GM19438 (cell line): ENCODE results near the gene INPP4A.
"Not testable (repeated sequence)": the region's sequence is repeated elsewhere in the genome, so short reads cannot be mapped to it uniquely, and the experiment has no call there.

Source experiments
- ATAC-seq: cut with Tn5 transposase; IDR thresholded peaks from one replicate; pipeline ENCODE4 v1.9.1; 2021; ENCODE audit warnings: low read depth; ENCODE audit not compliant: unreplicated experiment

The INPP4A gene

DNA sequence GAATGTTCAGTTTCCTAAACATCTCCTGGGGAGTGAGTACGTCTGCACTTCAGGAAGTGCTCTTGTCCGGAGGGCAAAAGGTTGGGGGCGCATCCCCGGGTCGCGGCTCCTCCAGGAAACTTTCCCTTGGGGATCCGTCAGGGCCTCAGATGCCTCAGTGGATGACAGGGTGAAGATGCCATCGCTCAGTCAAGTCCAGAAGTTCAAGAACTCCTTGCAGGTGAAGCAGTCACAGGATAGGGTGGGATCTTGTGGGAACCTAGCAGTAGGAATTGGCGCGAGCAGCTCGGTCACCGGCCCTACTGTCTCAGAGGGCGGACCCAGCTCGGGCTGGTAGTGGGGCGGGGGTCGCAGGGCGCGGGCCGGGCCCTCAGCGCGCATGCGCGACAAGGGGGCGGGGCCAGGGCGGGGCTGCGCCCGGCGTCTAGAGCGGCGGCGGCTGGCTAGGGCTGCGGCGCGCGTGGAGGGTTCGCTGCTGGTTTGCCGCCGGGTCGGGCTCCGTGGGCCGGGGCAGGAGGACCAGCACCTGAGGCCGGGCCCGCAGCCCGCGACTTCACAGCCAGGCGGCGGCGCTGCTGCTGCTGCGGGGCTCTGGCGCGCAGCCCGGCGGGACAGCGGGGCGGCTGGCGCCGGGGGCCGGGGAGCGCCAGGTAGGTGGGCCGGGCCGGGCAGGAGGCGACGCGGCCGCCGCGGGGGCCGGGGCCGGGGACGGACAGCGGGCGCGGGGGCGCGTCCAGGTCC, at the start of gene INPP4A:
INPP4A (plus strand) TSS at position 423 of the 741 bp plus-strand sequence. CDS start 75,191 bp downstream, outside the sequence.
- ATAC-seq: peak; percentile 68

DNA sequence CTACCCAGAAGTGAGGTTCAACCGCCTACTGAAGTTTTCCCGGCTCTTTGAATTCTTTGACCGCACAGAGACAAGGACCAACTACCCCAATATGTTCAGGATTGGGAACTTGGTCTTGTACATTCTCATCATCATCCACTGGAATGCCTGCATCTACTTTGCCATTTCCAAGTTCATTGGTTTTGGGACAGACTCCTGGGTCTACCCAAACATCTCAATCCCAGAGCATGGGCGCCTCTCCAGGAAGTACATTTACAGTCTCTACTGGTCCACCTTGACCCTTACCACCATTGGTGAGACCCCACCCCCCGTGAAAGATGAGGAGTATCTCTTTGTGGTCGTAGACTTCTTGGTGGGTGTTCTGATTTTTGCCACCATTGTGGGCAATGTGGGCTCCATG, 48.7 kb upstream of the INPP4A start:
- no peak for ATAC-seq

DNA sequence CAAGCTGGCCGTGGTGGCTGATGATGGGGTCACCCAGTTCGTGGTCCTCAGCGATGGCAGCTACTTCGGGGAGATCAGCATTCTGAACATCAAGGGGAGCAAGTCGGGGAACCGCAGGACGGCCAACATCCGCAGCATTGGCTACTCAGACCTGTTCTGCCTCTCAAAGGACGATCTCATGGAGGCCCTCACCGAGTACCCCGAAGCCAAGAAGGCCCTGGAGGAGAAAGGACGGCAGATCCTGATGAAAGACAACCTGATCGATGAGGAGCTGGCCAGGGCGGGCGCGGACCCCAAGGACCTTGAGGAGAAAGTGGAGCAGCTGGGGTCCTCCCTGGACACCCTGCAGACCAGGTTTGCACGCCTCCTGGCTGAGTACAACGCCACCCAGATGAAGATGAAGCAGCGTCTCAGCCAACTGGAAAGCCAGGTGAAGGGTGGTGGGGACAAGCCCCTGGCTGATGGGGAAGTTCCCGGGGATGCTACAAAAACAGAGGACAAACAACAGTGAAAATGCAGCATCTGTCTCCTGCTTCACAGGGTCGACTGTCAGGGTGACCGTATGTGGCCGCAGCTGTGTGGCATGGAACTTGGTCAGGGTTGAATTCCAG, 47.8 kb upstream of the INPP4A start:
- no peak for ATAC-seq

DNA sequence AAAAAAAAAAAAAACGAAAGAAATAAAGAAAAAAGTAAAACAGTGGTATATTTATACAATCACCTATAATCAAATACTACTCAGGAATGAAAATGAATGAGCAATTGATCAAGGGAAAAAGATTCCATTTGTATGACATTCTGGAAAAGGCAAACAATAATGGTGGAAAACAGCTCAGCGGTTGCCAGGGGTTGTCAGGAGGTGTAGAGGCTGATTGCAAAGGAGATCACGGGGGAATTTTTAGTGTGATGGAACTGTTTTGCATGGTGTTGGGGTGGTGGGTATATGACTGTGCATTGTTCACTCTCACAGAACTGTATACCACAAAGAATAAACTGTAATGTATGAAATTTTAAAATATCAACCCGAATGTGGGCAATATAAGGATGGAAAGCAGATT, 45.5 kb upstream of the INPP4A start:
- no peak for ATAC-seq

- no peak for ATAC-seq
These were observed 40.8 kb upstream of the INPP4A start for GRCh38 chr2:98403878-98404277.

- no peak for ATAC-seq
These were observed 40.0 kb upstream of the INPP4A start for GRCh38 chr2:98404556-98405250.

DNA sequence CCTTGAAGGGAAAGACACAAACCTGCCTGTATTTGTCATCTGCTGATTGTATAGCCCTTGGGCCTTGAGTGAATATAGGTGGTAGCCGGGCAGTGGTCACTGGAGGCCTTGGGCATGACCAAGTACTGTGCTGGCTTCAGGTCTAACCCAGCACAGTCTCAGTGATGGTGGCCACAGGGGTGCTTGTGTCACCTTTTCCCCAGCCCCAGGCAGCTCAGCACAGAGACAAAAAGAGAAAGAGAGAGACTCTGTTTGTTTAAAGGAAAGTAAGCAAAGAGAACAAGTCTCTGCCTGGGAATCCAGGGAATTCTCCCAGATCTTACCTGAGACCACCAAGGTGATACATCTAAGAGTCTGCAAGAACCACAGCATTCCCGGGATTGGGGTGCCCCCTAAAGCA, 39.4 kb upstream of the INPP4A start:
- ATAC-seq: no peak

- no peak for ATAC-seq
These were observed 36.5 kb upstream of the INPP4A start for GRCh38 chr2:98408155-98408554.

DNA sequence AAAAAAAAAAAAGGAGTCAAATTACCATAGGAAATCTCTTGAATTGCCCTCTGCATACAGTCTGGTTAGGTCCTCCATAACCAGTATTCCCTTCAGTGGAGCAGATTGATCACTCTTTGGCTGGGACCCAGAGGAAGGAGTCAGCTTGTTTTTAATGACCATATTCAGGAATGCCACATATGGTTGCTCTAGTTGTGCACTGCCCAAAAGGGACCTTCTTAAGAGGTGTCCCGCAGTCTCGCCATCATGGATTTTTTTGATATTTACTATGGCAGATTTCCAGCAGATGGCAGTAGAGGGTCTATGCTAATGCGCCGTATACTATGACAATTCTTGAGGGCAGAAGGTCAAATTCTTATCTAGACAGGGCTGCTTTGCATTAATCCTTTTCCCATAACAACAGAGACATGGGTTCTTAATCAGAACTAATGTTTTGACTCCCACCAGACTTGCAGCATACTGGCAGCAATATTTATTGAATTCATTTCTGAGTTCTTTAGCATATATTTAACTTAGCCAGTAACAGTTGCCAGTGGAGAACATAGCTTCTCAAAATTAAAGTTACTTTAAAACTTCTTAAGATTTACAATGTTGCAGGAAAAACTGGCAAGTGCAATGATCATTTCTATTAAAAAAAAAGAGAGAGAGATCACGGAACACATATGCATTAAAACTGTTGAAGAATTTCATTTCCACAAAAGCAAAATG, 31.8 kb upstream of the INPP4A start:
- ATAC-seq: peak; percentile 76

DNA sequence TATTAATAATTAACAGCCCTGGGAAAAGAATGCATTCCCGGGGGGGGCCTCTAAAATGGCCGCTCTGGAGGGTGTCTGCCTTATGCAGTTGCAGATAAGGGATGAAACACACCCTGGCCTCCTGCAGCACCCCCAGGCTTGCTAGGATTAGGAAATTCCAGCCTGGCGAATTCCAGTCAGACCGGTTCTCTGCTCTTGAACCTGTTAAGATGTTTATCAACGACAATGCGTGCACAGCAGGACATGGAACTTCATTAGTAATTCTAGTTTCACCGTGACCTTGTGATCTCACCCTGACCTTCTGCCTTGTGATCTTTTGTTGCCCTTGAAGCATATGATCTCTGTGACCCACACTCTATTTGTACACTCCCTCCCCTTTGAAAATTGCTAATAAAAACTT, 30.4 kb upstream of the INPP4A start:
- not testable (repeated sequence) for ATAC-seq

- not testable (repeated sequence) for ATAC-seq
These were observed 28.9 kb upstream of the INPP4A start for GRCh38 chr2:98415719-98416248.

DNA sequence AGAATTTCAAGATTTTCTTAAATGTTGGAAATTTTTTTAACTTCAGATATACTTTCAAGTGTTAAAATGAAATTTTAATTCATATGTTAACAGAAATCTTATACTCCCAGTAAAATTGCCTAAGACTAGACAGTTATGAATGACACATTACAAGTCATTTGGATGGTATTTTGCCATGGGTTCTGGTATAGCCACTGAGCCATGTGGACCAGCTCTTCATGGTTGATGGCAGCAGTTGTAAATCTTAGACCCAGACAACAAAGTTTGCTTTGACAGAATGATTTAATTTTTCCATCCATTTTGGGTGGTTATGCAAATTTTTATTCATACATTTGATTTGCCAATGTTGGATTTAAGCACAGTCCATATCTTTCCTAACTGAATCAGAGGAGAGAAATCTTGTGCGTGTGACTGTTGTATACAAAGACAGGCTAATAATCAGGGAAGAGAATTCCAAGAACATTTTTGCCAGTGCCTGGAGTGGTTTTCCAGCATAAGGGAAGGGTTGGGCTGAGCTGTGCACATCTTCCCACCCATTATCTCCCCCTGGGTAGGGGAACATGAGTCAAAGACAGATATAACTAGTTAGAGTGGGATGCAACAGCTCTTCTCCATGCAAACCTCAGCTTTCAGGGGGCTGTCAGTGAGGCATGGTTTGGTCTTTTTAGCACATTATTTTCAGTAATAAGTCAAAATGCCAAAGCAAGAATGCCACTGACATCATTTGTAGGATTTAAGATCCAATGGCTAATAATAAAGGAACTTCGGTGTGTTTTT, 28.1 kb upstream of the INPP4A start:
- no peak for ATAC-seq

DNA sequence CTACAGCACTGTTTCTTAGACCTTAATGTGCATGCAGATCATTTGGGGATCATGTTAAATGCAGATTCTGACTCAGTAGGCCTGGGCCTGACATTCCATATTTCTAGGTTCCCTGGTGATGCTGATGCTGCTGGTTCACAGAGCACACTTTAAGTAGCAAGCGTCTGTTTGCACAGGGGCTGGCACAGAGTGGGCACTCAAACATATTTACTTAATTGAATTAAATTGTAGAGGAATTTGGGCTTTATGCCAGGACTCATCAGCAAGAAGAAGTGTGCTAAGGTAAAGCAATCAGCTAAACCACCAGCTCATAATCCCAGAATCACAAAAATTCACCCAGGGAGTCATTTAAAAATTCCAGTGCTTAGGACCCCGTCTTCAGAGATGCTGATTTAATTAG, 25.1 kb upstream of the INPP4A start:
- no peak for ATAC-seq

- ATAC-seq: no peak
These were observed 24.5 kb upstream of the INPP4A start for GRCh38 chr2:98419977-98420725.

DNA sequence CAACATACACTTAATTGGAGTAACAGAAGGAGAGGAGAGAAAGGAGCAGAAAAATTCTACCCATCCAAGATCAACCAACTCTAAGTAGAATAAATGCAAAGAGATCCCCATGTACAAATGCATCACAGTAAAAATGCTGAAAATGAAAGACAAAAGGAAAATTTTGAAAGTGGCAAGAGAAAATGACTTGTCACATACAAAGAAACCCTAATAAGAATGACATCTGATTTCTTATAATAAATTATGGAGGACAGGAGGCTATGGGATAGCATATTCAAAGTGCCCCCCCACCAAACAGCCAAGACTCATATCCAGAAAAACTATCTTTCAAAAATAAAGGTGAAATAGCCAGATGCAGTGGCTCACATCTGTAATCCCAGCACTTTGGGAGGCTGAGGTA, 22.2 kb upstream of the INPP4A start:
- no peak for ATAC-seq

GRCh38 chr2:98426771-98427170, 17.9 kb upstream of the INPP4A start:
- no peak for ATAC-seq

DNA sequence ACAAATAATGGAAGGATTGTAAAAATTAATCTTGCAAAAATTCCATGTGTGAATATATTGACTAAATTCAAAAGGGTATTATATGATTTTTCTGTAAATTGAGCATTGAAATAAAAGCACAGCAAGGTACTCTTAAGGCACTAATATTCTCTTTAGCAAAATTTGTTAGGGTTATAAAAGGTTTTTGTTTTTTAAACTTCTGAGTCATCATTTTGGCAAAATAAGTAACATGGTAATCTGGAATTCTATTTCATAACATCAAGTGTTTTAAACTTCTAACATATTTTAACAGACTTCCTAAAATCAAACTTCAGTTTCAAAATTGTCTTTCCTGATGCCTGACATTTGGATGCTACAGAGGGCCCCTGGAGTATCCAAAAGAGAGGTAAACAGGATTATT, 12.5 kb upstream of the INPP4A start:
- no peak for ATAC-seq

DNA sequence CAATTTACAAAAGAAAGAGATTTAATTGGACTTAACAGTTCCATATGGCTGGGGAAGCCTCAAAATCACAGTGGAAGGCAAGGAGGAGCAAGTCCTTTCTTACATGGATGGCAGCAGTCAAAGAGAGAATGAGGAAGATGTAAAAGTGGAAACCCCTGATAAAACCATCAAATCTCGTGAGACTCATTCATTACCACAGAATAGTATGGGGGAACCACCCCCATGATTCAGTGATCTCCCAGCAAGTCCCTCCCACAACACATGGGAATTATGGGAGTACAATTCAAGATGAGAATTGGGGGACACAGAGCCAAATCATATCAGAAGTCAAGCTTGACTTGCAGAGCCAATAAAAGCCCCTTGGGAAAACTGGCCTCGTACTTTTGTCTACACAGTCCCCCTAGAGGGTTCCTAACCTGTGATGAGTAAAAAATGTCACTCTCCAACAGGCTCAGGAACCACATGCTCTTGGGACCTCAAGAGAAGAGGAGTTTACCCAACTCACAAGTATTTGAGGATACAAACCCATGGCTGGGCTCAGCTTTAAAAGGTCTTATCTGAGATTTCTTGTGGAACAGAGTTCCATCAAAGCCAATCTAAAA, 11.2 kb upstream of the INPP4A start:
- ATAC-seq: no peak

GRCh38 chr2:98434492-98434891, 10.2 kb upstream of the INPP4A start:
- ATAC-seq: no peak
